Activated CD4-positive, alpha-beta T cell treated with anti-CD3 and anti-CD28 coated beads, Interleukin-2, Interleukin-4, amounts not matched to agents 100 ng/mL and 50 ng/mL, durations not matched to agents 16 hours and 8 hours (primary cell): ENCODE measurements around the gene SUSD6.

Experiments used
- DNase-seq: peaks from one replicate; pipeline ENCODE4 v3.0.0-alpha.2; 2020; ENCODE audit warnings: low spot score

SUSD6 gene

DNA sequence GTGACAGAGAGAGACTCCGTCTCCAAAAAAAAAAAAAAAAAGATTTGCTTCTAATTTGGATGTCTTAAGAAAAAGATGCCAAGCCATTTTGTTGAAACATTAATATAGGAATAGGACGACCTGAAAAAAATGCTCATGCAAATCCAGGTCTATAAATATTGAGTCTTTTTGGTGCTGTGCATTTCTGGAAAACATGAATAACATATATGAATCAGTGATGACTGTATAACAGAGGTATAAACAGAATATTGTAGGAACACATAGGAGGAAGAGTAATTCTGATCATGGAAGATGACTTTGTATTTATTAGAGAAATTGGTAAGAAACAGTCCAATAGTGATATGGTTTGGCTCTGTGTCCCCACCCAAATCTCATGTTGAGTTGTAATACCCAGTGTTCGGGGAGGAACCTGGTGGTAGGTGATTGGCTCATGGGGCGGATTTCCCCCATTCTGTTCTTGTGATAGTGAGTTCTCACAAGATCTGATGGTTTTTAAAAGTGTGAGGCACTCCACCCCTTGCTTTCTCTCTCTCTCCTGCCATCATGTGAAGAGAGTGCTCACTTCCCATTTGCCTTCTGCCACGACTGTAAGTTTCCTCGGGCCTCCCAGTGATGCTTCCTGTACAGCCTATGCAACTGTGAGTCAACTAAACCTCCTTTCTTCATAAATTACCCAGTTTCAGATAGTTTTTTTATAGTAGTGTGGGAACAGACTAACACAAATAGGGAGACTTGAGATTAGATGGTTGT is 152.5 kb downstream of the SUSD6 start:
- no peak for DNase-seq
